Left renal pelvis (tissue), 4 donors: Measurements from ENCODE around the gene CFAP74. TPM values are rescaled to one million over a fixed set of nuclear protein-coding genes. Genes with fewer than 3 reads are reported as not detected.

ENCODE experiments used
- DNase-seq, 4 donors: peaks; one replicate each; pipeline ENCODE4 v3.0.0-alpha.2; 2013; ENCODE audit warnings: low read depth in 4 of 4, low spot score in 3 of 4
- polyA plus RNA-seq, 4 donors: library from polyadenylated mRNA; unstranded; fragments of 120-200 nt; gene quantifications; one replicate each; pipeline ENCODE4 v1.2.1, GENCODE V29; 2013; ENCODE audit not compliant: insufficient read length in 4 of 4

Gene CFAP74
- polyA plus RNA-seq, 4 donors: 0.27 to 1.3 (median 0.59) TPM

- DNase-seq: peak in 2 of 4 donors; percentile 67 to 75
These were observed 97.1 kb downstream of the CFAP74 start for GRCh38 chr1:1906185-1907097.

- no peak for DNase-seq
These were observed 100.4 kb downstream of the CFAP74 start for GRCh38 chr1:1903224-1903623.

GRCh38 chr1:1901641-1902294 lies 101.8 kb downstream of the CFAP74 start:
- no peak for DNase-seq

GRCh38 chr1:1900883-1901640 lies 102.5 kb downstream of the CFAP74 start:
- DNase-seq: no peak

- DNase-seq: no peak
These were observed 103.6 kb downstream of the CFAP74 start for GRCh38 chr1:1899967-1900327.

GRCh38 chr1:1899266-1899966 lies 104.2 kb downstream of the CFAP74 start:
- DNase-seq: no peak

GRCh38 chr1:1898246-1898933 lies 105.2 kb downstream of the CFAP74 start:
- DNase-seq: no peak

- DNase-seq: no peak
These were observed 107.9 kb downstream of the CFAP74 start for GRCh38 chr1:1895456-1896336.

GRCh38 chr1:1895060-1895418 lies 108.5 kb downstream of the CFAP74 start:
- DNase-seq: no peak

GRCh38 chr1:1894354-1895059 lies 109.1 kb downstream of the CFAP74 start:
- DNase-seq: no peak

- DNase-seq: no peak
These were observed 109.6 kb downstream of the CFAP74 start for GRCh38 chr1:1893997-1894353.

GRCh38 chr1:1893291-1893985 lies 110.1 kb downstream of the CFAP74 start:
- no peak for DNase-seq

- DNase-seq: no peak
These were observed 110.8 kb downstream of the CFAP74 start for GRCh38 chr1:1892763-1893120.

- no peak for DNase-seq
These were observed 111.4 kb downstream of the CFAP74 start for GRCh38 chr1:1892079-1892762.

- DNase-seq: no peak
These were observed 112.1 kb downstream of the CFAP74 start for GRCh38 chr1:1891349-1892078.

- DNase-seq: peak; percentile 74 to 90 (median 88)
These were observed 112.9 kb downstream of the CFAP74 start, which contains the start of gene GNB1 for GRCh38 chr1:1890506-1891348. TSS of gene GNB1 (minus strand) at chr1:1891087. CDS start at chr1:1825453, 65,634 bp downstream.
